ENCODE data around the gene PPFIBP2.

Gene PPFIBP2

GRCh38 chr11:7603031-7603781, 89.4 kb downstream of the PPFIBP2 start:
- DNase-seq (ENCODE audit: low read depth) = no peak

GRCh38 chr11:7604331-7604955, 90.6 kb downstream of the PPFIBP2 start:
- DNase-seq (ENCODE audit: low read depth) = no peak

- DNase-seq (ENCODE audit: low read depth) = no peak
Observed at GRCh38 chr11:7605186-7605943, 91.6 kb downstream of the PPFIBP2 start.

- no peak for DNase-seq (ENCODE audit: low read depth)
Observed at GRCh38 chr11:7606496-7606895, 92.7 kb downstream of the PPFIBP2 start.

GRCh38 chr11:7609015-7609414, 95.2 kb downstream of the PPFIBP2 start:
- DNase-seq (ENCODE audit: low read depth) = no peak

GRCh38 chr11:7609521-7609920, 95.7 kb downstream of the PPFIBP2 start:
- DNase-seq (ENCODE audit: low read depth) = no peak

GRCh38 chr11:7610393-7610792, 96.6 kb downstream of the PPFIBP2 start:
- no peak for DNase-seq (ENCODE audit: low read depth)

GRCh38 chr11:7611411-7611810, 97.6 kb downstream of the PPFIBP2 start:
- DNase-seq (ENCODE audit: low read depth) = no peak

- DNase-seq (ENCODE audit: low read depth) = no peak
Observed at GRCh38 chr11:7612056-7612660, 98.4 kb downstream of the PPFIBP2 start.

GRCh38 chr11:7612661-7613393, 99.0 kb downstream of the PPFIBP2 start:
- no peak for DNase-seq (ENCODE audit: low read depth)

- no peak for DNase-seq (ENCODE audit: low read depth)
Observed at GRCh38 chr11:7613394-7613720, 99.6 kb downstream of the PPFIBP2 start.

- no peak for DNase-seq (ENCODE audit: low read depth)
Observed at GRCh38 chr11:7614656-7615055, 100.9 kb downstream of the PPFIBP2 start.

- no peak for DNase-seq (ENCODE audit: low read depth)
Observed at GRCh38 chr11:7617032-7617431, 103.2 kb downstream of the PPFIBP2 start.

GRCh38 chr11:7619322-7619721, 105.5 kb downstream of the PPFIBP2 start:
- DNase-seq (ENCODE audit: low read depth) = no peak

GRCh38 chr11:7621090-7621489, 107.3 kb downstream of the PPFIBP2 start:
- DNase-seq (ENCODE audit: low read depth) = no peak

- DNase-seq (ENCODE audit: low read depth) = no peak
Observed at GRCh38 chr11:7621554-7621953, 107.8 kb downstream of the PPFIBP2 start.

- no peak for DNase-seq (ENCODE audit: low read depth)
Observed at GRCh38 chr11:7622721-7623120, 108.9 kb downstream of the PPFIBP2 start.

GRCh38 chr11:7628660-7629059, 114.9 kb downstream of the PPFIBP2 start:
- no peak for DNase-seq (ENCODE audit: low read depth)

- no peak for DNase-seq (ENCODE audit: low read depth)
Observed at GRCh38 chr11:7630002-7630401, 116.2 kb downstream of the PPFIBP2 start.

- DNase-seq (ENCODE audit: low read depth) = no peak
Observed at GRCh38 chr11:7632211-7632610, 118.4 kb downstream of the PPFIBP2 start.

- no peak for DNase-seq (ENCODE audit: low read depth)
Observed at GRCh38 chr11:7635137-7635536, 121.3 kb downstream of the PPFIBP2 start.

- DNase-seq (ENCODE audit: low read depth) = no peak
Observed at GRCh38 chr11:7635708-7636107, 121.9 kb downstream of the PPFIBP2 start.
